HG03066 (cell line): Measurements from ENCODE around the gene SLC29A4.

Experiments
- ATAC-seq: cut with Tn5 transposase; IDR thresholded peaks from one replicate; pipeline ENCODE4 v1.9.1; 2021; ENCODE audit warnings: low read depth; ENCODE audit not compliant: unreplicated experiment

SLC29A4 gene

DNA sequence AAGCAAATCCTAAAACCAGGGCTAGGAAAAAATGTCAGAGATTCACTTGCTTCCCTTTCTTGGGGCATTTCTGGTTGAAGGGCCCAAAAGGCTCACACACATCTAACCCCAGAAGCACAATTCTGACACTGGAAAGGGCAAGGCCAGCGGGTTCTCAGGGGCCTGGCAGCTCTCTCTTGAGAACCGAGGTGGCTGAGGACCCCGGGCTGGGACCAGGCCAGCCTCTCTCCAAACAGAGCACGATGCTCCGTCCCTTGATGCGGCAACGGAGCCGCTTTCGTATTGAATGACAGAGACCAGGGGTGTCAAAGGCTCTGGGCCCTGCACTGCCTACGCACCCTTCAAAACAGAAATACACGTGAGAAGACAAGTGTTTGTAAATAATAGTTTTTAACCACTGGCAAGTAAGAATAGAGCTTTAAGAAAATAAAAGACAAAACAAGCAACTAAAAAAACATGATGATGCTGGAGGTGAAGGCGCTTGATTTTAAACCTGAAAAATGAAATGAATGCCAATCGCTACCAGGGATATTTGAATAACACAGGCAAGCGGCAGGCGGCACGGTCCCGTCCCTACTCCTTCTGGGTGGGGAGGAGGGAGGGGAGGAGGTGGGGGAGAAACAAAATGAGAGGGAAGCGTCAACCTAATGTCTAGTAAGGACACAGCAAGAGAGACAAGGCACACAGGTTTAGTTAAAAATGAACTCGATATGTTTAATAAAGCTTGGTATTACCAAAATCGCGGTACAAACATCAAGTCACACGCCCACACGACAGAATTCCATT, 68.0 kb downstream of the SLC29A4 start:
- no peak for ATAC-seq

- ATAC-seq: no peak
Measured at GRCh38 chr7:5351507-5352265, 68.9 kb downstream of the SLC29A4 start.

GRCh38 chr7:5352440-5353010, 69.8 kb downstream of the SLC29A4 start:
- ATAC-seq: no peak

DNA sequence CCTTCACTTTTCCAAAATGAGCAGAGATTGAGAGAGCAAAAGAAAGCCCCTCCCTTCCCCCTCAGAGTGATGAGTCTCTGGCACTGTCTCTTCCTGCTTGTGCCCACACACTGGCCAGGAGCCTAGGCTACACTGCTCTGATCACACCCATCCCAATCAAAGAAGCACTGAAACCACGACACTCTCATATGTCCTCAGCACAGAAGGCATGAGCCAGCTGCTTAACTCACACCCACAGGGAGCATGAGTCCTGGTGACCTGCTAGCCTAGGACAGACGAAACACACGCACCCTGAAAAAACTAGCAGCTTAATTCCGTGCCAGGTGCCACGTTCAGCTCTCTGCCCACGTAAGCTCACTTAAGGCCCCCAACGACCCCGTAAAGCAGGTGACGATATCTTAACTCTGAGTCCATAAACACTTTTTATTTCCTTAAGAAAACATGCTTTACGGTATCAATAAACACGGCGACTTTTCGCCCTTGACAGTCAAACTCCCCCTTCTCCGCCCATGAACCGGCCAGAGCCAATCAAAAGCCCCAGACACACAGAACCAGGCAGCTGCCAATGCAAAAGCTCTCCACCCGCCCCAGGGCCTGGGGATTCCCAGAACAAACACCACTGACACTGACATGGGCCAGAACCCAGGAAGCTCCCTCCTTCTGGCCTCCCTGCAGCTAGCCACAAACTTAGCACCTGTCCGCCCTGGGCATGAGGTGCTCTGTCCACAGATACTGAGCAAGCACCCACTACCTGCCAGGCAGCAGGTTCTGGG, 71.9 kb downstream of the SLC29A4 start:
- no peak for ATAC-seq
